SK-N-SH treated with all-trans-retinoic acid at 6 μM for 48 hours (cell line): ENCODE data around the gene TEX29.

Experiments used
- ARNTL ChIP-seq: fragments of 450-650 bp; formaldehyde crosslinking; IDR thresholded peaks from 2 replicates; pipeline ENCODE4 v1.5.0; 2020; ENCODE audit warnings: low read depth, mild to moderate bottlenecking, moderate library complexity, borderline replicate concordance
- PPARA ChIP-seq: fragments of 250-450 bp; sonication (Bioruptor Pico); IDR thresholded peaks from 2 replicates; pipeline ENCODE4 v1.5.0; 2020; ENCODE audit warnings: mild to moderate bottlenecking, borderline replicate concordance
- RARB ChIP-seq: fragments of 250-450 bp; sonication (Bioruptor Pico); IDR thresholded peaks from 2 replicates; pipeline ENCODE4 v1.8.0; 2021; ENCODE audit warnings: mild to moderate bottlenecking, moderate library complexity
- TCF4 ChIP-seq: fragments of 250-450 bp; sonication (Bioruptor Pico); IDR thresholded peaks from 2 replicates; pipeline ENCODE4 v1.8.0; 2021; ENCODE audit warnings: mild to moderate bottlenecking, moderate library complexity, borderline replicate concordance
- ZFP3 ChIP-seq: fragments of 250-450 bp; sonication (Bioruptor Pico); IDR thresholded peaks from 2 replicates; pipeline ENCODE4 v1.5.0; 2020; ENCODE audit warnings: mild to moderate bottlenecking, moderate library complexity
- ZNF565 ChIP-seq: fragments of 450-650 bp; formaldehyde crosslinking; conservative IDR thresholded peaks from 2 replicates; pipeline ENCODE4 v1.5.0; 2020; ENCODE audit warnings: low read depth, mild to moderate bottlenecking, moderate library complexity
- ZNF70 ChIP-seq: fragments of 450-650 bp; formaldehyde crosslinking; IDR thresholded peaks from 2 replicates; pipeline ENCODE4 v1.5.0; 2020; ENCODE audit warnings: mild to moderate bottlenecking, moderate library complexity
- TF ChIP-seq, protein P1 (sequence below): fragments of 250-450 bp; sonication (Bioruptor Pico); IDR thresholded peaks from 2 replicates; pipeline ENCODE4 v1.5.1; 2020; ENCODE audit warnings: low read depth, mild to moderate bottlenecking, moderate library complexity
- TF ChIP-seq, protein P2 (sequence below): fragments of 250-450 bp; sonication (Bioruptor Pico); IDR thresholded peaks from 2 replicates; pipeline ENCODE4 v1.5.1; 2021; ENCODE audit warnings: mild to moderate bottlenecking, moderate library complexity
- TF ChIP-seq, protein P3 (sequence below): fragments of 250-450 bp; sonication (Bioruptor Pico); IDR thresholded peaks from 2 replicates; pipeline ENCODE4 v1.8.0; 2021; ENCODE audit warnings: low read depth, mild to moderate bottlenecking, moderate library complexity, borderline replicate concordance
- TF ChIP-seq, protein P4 (sequence below): fragments of 250-450 bp; sonication (Bioruptor Pico); IDR thresholded peaks from 2 replicates; pipeline ENCODE4 v1.8.0; 2020; ENCODE audit warnings: mild to moderate bottlenecking, moderate library complexity, borderline replicate concordance
- TF ChIP-seq, protein P5 (sequence below): fragments of 250-450 bp; sonication (Bioruptor Pico); IDR thresholded peaks from 2 replicates; pipeline ENCODE4 v1.5.0; 2020; ENCODE audit warnings: mild to moderate bottlenecking, moderate library complexity

DNA sequence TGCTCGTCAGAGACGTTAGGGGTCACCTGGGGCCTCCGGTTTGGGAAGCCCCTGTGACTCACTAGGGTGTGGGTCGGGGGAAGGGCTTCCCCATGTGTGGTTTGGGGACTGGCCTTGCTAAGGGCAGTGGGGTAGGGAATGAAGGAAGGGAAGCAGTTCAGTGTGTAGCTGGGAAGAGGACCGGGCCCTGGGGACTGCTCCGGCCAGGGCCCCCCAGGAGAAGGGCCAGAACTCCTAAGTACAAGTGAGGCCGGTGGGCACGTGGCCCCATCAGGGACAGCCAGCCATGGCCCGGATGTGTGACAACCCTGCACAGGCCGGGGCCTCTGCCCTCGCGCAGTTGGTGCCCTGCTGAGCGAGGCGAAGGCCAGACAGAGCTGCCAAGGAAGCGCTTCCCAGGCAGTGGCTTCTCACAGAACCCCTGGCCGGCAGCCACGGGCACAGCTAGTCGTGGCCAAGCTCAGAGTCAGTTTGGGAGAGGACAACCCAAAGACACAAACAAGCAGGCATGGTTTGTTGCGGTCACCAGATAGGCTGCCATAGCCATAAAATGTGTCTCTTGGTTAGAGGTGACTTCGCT, 25.7 kb downstream of the TEX29 start:
- TF ChIP-seq, protein P1, sequence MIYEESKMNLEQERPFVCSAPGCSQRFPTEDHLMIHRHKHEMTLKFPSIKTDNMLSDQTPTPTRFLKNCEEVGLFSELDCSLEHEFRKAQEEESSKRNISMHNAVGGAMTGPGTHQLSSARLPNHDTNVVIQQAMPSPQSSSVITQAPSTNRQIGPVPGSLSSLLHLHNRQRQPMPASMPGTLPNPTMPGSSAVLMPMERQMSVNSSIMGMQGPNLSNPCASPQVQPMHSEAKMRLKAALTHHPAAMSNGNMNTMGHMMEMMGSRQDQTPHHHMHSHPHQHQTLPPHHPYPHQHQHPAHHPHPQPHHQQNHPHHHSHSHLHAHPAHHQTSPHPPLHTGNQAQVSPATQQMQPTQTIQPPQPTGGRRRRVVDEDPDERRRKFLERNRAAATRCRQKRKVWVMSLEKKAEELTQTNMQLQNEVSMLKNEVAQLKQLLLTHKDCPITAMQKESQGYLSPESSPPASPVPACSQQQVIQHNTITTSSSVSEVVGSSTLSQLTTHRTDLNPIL (CRISPR knock-in tag) = no peak
- TF ChIP-seq ARNTL = no peak
- TF ChIP-seq, protein P2, sequence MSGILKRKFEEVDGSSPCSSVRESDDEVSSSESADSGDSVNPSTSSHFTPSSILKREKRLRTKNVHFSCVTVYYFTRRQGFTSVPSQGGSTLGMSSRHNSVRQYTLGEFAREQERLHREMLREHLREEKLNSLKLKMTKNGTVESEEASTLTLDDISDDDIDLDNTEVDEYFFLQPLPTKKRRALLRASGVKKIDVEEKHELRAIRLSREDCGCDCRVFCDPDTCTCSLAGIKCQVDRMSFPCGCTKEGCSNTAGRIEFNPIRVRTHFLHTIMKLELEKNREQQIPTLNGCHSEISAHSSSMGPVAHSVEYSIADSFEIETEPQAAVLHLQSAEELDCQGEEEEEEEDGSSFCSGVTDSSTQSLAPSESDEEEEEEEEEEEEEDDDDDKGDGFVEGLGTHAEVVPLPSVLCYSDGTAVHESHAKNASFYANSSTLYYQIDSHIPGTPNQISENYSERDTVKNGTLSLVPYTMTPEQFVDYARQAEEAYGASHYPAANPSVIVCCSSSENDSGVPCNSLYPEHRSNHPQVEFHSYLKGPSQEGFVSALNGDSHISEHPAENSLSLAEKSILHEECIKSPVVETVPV = no peak
- TF ChIP-seq ZNF70 (CRISPR knock-in tag) = no peak
- TF ChIP-seq, protein P3, sequence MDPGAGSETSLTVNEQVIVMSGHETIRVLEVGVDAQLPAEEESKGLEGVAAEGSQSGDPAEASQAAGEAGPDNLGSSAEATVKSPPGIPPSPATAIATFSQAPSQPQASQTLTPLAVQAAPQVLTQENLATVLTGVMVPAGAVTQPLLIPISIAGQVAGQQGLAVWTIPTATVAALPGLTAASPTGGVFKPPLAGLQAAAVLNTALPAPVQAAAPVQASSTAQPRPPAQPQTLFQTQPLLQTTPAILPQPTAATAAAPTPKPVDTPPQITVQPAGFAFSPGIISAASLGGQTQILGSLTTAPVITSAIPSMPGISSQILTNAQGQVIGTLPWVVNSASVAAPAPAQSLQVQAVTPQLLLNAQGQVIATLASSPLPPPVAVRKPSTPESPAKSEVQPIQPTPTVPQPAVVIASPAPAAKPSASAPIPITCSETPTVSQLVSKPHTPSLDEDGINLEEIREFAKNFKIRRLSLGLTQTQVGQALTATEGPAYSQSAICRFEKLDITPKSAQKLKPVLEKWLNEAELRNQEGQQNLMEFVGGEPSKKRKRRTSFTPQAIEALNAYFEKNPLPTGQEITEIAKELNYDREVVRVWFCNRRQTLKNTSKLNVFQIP = no peak
- TF ChIP-seq, protein P4, sequence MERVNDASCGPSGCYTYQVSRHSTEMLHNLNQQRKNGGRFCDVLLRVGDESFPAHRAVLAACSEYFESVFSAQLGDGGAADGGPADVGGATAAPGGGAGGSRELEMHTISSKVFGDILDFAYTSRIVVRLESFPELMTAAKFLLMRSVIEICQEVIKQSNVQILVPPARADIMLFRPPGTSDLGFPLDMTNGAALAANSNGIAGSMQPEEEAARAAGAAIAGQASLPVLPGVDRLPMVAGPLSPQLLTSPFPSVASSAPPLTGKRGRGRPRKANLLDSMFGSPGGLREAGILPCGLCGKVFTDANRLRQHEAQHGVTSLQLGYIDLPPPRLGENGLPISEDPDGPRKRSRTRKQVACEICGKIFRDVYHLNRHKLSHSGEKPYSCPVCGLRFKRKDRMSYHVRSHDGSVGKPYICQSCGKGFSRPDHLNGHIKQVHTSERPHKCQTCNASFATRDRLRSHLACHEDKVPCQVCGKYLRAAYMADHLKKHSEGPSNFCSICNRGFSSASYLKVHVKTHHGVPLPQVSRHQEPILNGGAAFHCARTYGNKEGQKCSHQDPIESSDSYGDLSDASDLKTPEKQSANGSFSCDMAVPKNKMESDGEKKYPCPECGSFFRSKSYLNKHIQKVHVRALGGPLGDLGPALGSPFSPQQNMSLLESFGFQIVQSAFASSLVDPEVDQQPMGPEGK (CRISPR knock-in tag) = no peak
- no peak for TF ChIP-seq PPARA
- TF ChIP-seq ZFP3 (CRISPR knock-in tag) = no peak
- TF ChIP-seq, protein P5, sequence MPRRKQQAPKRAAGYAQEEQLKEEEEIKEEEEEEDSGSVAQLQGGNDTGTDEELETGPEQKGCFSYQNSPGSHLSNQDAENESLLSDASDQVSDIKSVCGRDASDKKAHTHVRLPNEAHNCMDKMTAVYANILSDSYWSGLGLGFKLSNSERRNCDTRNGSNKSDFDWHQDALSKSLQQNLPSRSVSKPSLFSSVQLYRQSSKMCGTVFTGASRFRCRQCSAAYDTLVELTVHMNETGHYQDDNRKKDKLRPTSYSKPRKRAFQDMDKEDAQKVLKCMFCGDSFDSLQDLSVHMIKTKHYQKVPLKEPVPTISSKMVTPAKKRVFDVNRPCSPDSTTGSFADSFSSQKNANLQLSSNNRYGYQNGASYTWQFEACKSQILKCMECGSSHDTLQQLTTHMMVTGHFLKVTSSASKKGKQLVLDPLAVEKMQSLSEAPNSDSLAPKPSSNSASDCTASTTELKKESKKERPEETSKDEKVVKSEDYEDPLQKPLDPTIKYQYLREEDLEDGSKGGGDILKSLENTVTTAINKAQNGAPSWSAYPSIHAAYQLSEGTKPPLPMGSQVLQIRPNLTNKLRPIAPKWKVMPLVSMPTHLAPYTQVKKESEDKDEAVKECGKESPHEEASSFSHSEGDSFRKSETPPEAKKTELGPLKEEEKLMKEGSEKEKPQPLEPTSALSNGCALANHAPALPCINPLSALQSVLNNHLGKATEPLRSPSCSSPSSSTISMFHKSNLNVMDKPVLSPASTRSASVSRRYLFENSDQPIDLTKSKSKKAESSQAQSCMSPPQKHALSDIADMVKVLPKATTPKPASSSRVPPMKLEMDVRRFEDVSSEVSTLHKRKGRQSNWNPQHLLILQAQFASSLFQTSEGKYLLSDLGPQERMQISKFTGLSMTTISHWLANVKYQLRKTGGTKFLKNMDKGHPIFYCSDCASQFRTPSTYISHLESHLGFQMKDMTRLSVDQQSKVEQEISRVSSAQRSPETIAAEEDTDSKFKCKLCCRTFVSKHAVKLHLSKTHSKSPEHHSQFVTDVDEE (CRISPR knock-in tag) = no peak
- no peak for TF ChIP-seq TCF4 (CRISPR knock-in tag)
- TF ChIP-seq ZNF565 (CRISPR knock-in tag) = no peak
- TF ChIP-seq RARB (CRISPR knock-in tag) = no peak
